Activated CD8-positive, alpha-beta memory T cell treated with anti-CD3 and anti-CD28 coated beads for 36 hours (primary cell): Measurements from ENCODE around the gene TNFRSF18. TPM values are rescaled to one million over a fixed set of nuclear protein-coding genes. Genes with fewer than 3 reads are reported as not detected.
"Not testable (repeated sequence)": the region's sequence is repeated elsewhere in the genome, so short reads cannot be mapped to it uniquely, and the experiment has no call there.

Source experiments
- CTCF ChIA-PET: fragments of 350-600 bp; sonication (Branson Sonifier 250); formaldehyde crosslinking; loops from one replicate; lab custom pipeline; 2021; ENCODE audit warnings: antibody characterized with exemption; lab: Charles Lee
- POLR2A ChIA-PET: fragments of 350-600 bp; sonication (Branson Sonifier 250); formaldehyde crosslinking; loops from one replicate; lab custom pipeline; 2021; ENCODE audit warnings: antibody characterized with exemption; lab: Charles Lee
- total RNA-seq, 2 experiments: library from RNA; stranded (reverse); gene quantifications; one replicate each; pipeline ENCODE4 v1.2.3, GENCODE V29; 2021

TNFRSF18 gene
- total RNA-seq, 2 experiments from 2014 or later: 79.2 to 80.8 TPM

DNA sequence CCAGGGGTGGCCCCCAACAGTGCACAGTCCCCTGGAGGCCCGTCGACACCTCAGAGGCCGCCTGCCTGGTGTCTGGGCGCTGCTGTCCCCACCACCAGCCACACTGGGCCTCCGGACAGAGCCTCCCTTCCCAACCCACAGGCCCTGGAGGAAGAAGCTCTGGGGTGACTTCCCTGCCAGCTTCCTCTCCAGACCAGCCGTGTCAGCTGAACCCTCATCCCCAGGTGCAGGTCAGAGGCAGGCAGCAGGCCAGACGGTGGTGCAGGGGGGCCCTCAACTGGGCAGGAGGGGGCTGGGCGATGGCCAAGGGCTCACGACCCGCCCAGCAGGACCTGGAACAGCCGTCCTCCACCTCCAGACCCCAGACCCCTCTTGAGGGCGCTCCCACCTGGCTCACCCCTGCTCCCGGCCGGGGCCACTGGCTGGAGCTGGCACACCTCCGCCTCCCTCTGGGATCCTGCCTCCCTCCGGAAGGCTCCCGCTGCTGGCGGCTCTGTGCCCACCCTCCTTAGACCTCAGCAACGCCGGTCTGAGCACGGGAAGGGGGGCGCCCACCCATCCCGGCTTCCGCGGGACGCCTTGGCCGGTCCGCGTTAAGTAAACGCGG is 520 bp downstream of the TNFRSF18 start:
- POLR2A ChIA-PET: interaction anchor here (0.5 to 0.6 kb wide), 2 partner anchors 90 to 195 kb away, joined by 3 read pairs; partner anchors contain the start of gene C1orf159
- CTCF ChIA-PET: interaction anchor here (1.0 to 1.5 kb wide), 2 partner anchors 20 to 84 kb away, joined by 3 to 6 read pairs; no protein-coding TSS in a partner anchor

GRCh38 chr1:1204998-1205768 is 1.2 kb downstream of the TNFRSF18 start:
- CTCF ChIA-PET: interaction anchor here (1.0 to 1.5 kb wide), 2 partner anchors 19 to 83 kb away, joined by 3 to 6 read pairs; no protein-coding TSS in a partner anchor
- POLR2A ChIA-PET: interaction anchor here (0.5 kb wide), 1 partner anchor 194 kb away, joined by 3 read pairs; no protein-coding TSS in a partner anchor

GRCh38 chr1:1204425-1204920 is 1.9 kb downstream of the TNFRSF18 start:
- CTCF ChIA-PET: interaction anchor here (1.0 kb wide), 1 partner anchor 19 kb away, joined by 3 read pairs; no protein-coding TSS in a partner anchor
- POLR2A ChIA-PET: no interaction called here

DNA sequence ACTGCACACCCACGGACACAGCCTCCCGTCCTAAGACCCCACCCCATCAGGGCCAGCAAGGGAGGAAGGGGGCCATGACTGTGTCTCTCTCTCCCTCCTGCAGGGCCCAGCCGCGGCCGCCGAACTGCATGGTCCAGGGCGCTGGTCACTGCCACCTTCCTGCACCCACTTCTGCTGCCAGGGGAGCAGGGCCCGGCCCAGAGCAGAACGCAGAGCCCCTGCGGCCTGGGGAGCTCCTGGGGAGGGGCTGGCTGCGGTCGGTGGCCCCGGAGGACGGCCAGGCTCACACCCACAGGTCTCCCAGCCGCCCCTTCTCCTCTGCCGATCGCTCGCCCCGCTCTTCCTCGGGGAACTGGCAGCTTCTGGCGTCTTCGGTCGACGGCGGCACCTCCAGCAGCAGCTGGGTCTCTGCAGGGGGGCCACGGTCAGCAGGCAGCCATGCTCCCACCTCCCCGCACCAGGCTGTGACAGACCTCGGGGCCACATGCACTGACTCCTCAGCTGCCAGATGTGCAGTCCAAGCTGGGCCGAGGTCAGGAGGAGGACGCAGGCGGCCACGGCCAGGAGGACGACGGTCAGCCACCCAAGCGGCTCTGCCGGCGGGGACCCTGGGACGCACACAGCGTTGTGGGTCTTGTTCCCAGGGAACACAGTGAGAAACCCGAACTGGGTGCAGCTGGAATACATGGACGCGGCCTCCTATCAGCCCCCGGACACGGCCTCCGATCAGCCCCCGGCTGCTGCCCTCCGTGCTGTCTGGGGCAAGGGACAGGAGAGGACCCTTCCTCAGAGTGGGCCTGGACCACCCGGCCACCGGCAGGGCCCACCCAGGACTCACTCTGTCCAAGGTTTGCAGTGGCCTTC is 2.6 kb downstream of the TNFRSF18 start:
- ChIA-PET CTCF (no interaction called here), POLR2A (no interaction called here)

DNA sequence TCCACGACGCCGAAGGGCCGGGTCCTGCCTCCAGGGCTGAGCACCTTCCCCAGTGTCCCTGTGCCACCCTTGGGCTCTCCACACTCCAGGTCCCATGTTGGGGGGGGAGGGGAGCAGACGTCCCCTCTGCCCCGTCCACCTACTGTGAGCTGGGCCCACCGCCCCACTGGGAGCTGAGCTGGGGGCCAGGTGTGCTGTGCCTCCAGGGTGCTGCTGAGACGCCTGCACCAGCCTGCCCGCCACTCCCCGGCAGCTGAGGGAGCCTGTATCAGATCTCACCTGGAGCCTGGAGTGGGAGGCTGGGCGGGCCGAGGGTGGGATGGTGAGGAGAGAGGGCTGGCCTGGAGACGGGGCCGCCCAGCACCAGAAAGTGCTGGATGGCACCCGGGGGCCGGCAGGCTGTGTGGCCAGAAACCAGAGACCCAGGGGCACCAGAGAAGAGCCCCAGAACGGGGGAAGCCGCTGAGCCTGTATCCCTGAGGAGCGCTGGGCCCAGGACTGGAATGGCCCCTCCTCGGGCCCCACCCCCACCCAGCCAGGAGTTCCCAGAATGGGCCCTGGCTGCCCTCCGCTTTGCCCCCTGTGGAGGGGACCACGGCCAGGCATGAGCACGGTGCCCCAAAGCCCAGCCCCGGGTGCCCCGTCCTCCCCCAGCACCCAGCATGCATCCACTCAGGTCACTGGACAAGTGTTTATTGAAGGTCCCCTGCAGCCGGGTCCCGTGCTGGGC is 3.4 kb downstream of the TNFRSF18 start:
- CTCF ChIA-PET: no interaction called here
- POLR2A ChIA-PET: no interaction called here

DNA sequence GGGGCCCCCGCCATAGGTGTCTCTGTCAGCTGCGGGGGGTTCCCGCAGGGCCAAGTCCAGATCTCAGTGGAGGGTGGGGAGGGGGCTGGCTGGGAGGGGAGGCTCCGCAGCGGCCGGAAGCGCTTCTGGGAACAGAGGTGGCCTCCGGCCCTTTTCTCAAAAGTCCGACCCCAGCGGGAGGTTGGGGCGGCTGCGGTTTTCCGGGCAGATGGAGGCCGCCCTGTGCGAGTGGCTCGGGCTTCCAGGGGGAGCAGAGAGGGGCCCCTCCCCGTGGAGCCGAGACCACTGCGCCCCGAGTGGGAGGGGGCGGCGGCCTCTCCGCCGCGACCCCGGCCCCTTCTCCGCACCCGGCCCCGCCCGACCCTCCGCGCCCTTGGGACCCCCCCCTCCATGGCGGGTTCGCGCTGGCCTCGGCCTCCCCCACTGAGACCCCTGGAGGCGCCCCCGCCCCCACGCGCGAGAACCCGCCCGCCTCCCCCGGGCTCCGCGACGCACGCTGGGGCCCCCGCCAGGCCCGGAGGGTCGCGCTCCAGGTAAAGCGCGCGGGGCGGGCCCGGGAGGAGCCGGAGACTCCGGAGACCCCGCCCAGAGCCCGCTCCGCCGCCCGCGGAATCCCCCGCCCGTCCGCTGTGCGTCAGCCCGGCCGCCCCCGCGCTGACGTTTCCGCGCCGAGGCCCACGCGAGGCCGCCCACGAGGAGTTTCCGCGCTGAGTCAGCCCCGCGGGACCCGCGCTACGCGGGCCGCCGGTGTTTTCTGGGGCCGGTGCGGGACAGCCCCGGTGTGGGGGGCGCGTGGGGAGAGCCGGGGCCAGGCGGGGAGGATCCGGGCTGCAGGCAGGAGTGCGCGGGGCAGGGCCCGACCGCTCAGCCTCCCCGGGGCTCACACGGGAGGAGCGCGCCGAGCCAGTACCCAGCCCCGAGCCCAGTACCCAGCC is 5.2 kb downstream of the TNFRSF18 start:
- CTCF ChIA-PET: interaction anchor here (0.8 kb wide), 1 partner anchor 78 kb away, joined by 3 read pairs; no protein-coding TSS in a partner anchor
- POLR2A ChIA-PET: interaction anchor here (1.3 kb wide), 1 partner anchor 12 kb away, joined by 3 read pairs; no protein-coding TSS in a partner anchor

DNA sequence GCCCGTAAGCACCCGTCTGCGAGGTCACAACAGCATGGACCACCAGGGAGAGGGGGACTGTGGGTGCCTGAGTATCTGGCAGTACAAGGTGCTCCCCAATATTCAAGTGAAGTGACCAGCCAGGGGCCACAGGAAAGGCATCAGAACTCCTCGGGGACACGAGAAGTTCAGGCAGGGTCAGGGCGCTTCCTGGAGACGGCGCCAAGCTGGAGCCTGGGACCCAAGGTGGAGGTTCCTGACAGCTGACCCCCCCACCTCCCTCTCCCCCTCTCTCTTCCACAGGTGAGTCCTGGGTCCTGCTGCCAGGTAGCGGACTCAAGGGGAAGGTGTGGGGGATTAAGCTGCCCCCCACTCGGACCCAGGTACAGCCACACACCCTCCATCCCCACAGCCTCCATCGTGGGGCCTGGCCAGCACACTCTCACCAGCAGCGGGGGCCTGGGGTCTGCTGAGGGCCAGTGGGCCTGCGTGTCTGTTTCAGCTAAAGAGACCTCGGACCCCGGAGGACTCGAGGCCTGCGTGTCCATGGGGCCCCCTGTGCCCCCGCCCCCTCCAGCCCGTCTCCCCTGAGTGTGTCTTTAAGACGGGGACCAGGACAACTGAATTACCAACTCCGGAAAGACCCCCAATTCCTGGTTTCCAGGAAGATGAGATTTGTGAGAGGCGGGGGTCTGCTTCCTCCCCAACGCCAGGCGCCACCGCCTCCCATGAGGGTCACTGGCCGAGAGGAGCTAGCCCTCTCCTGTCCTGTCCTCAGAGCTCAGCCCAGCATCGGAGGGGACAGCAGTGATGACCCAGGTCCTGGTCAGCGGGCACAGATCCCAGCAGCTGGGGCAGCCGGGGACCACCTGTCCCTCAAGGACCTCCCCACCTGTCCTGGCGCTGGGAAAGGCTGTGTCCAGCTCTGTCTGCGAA is 6.2 kb downstream of the TNFRSF18 start:
- POLR2A ChIA-PET: interaction anchor here (0.6 to 1.3 kb wide), 2 partner anchors 13 to 229 kb away, joined by 3 to 4 read pairs; no protein-coding TSS in a partner anchor
- CTCF ChIA-PET: interaction anchor here (0.5 to 0.8 kb wide), 2 partner anchors 78 to 1112 kb away, joined by 3 read pairs; no protein-coding TSS in a partner anchor

- POLR2A ChIA-PET: interaction anchor here (0.6 to 1.8 kb wide), 2 partner anchors 9 to 230 kb away, joined by 4 read pairs; no protein-coding TSS in a partner anchor
- CTCF ChIA-PET: no interaction called here
Measured at GRCh38 chr1:1199141-1199960, 7.0 kb downstream of the TNFRSF18 start.

DNA sequence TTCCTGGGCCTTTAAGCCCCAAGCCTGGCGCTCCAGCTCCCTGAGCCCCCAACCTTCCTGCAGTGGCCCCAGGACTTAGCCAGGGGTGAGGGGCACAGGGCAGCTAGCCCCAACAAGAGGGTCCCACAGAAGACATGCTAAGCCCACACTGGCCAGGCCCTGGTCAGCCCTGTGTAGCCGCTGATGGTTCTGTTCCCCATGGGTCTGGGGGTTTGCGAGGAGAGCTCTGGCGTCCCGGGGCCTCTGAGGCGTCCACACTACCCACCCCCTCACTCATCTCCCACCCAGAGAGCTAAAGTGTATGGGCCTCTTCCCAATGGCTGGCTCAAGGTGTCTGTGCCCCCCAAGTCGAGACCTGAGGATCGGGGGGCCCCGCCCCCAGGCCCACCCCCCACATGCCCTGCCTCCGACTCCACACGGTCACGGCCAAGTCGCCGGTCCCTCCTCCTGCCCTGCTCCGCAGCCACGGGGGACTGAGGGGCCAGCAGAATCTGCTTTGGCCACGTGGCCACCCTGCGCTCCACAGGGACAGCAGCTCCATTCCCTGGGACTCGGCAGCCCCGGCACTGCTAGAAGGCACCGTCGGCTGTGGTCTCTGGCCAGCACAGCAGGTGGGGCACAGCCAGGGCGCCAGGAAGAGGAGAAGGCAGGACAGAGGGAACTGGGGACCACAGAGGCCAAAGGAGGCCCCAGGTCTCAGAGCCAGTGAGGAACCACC is 7.8 kb downstream of the TNFRSF18 start:
- ChIA-PET CTCF (no interaction called here), POLR2A (interaction anchor here (1.8 kb wide), 1 partner anchor 9 kb away, joined by 4 read pairs; no protein-coding TSS in a partner anchor)

- ChIA-PET POLR2A (interaction anchor here (1.8 kb wide), 1 partner anchor 10 kb away, joined by 4 read pairs; no protein-coding TSS in a partner anchor), CTCF (no interaction called here)
Measured at GRCh38 chr1:1197551-1198422, 8.6 kb downstream of the TNFRSF18 start.

DNA sequence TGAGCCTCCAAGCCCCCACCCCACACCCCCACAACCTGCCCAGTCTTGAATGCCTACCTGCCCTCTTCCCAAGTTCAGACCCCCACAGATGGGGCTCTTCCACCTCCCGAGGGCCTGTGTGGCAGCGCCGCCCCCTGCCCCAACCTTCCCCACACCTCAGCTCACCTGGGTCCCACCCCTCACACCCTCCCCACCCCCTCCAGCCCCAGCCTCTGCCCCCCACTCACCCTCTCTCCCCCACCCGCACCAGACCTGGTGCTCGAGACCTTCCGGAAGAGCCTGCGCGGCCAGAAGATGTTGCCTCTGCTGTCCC is 9.2 kb downstream of the TNFRSF18 start:
- CTCF ChIA-PET: interaction anchor here (0.9 kb wide), 1 partner anchor 58 kb away, joined by 3 read pairs; no protein-coding TSS in a partner anchor

DNA sequence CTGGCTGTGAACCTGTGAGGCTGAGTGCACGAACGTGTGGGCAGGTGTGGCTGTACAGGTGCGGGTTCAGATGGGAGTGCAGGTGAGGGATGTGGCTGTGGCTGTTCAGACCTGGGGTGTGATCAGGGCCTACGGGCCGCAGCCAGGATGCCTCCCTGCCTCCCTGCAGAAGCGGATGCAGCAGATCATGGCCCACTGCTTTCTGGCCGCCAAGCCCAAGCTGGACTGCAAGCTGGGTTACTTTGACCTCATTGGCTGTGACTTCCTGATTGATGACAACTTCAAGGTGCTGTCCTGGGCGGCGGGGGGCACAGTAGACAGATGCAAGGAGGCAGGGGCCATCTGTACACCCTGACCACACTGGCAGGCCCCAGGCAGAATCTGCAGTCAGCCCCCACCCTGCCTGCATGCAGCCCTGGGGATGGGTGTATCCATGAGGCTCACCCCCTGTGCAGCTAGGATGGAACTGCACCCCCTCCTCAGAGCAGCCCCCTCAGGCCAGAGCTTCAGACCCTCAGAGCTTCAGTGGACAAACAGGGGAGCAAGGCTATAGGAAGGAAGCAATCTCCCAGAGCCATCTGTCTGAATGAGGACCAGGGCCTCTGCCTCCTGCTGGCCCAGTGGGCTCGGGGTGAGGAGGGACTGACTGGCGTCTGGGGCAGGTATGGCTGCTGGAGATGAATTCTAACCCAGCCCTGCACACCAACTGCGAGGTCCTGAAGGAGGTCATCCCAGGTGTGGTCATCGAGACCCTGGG is 9.8 kb downstream of the TNFRSF18 start:
- ChIA-PET POLR2A (no interaction called here), CTCF (interaction anchor here (0.9 to 1.5 kb wide), 2 partner anchors 58 to 80 kb away, joined by 3 to 4 read pairs; no protein-coding TSS in a partner anchor)

More for the DNA sequence above, 9.2 kb downstream of the TNFRSF18 start:
- POLR2A ChIA-PET: no interaction called here

DNA sequence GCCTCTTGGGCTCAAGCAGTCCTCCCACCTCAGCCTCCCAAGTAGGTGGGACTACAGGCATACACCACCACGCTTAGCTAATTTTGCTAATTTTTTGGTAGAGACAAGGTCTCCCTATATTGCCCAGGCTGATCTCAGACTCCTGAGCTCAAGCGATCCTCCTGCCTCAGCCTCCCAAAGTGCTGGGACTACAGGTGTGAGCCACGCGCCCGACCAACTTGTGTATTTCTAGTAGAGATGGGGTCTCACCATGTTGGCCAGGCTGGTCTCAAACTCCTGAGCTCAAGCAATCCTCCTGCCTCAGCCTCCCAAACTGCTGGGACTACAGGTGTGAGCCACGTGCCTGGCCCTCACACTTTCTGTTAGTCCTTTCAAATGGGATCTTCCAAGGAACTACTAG is 10.7 kb downstream of the TNFRSF18 start:
- CTCF ChIA-PET: interaction anchor here (0.7 to 1.5 kb wide), 2 partner anchors 33 to 79 kb away, joined by 3 to 4 read pairs; no protein-coding TSS in a partner anchor
- POLR2A ChIA-PET: not testable (repeated sequence)
